Astrocyte (in vitro differentiated cells and primary cell): ENCODE results near the gene KRTAP10-8. TPM values are rescaled to one million over a fixed set of nuclear protein-coding genes. Genes with fewer than 3 reads are reported as not detected.
"Not testable (repeated sequence)": the region's sequence is repeated elsewhere in the genome, so short reads cannot be mapped to it uniquely, and the experiment has no call there.

Experiments
- DNase-seq: peaks from one replicate; pipeline ENCODE4 v3.0.0-alpha.2; 2010; ENCODE audit warnings: low read depth
- FAIRE-seq: peaks from 2 replicates; lab custom pipeline; 2011; peaks lifted over from hg19 to GRCh38; lab: Jason Lieb, UNC
- H2AFZ ChIP-seq: 2 replicates; pipeline ENCODE4 v1.6.0; 2012; ENCODE audit warnings: low read depth, low read length, inconsistent platforms
- H3K27ac ChIP-seq: 2 replicates; pipeline ENCODE4 v1.5.1; 2011; ENCODE audit warnings: low read depth, low read length, inconsistent platforms
- H3K27me3 ChIP-seq: 2 replicates; pipeline ENCODE4 v1.6.0; 2011; ENCODE audit warnings: low read length, inconsistent platforms; ENCODE audit not compliant: insufficient read depth
- H3K36me3 ChIP-seq: 2 replicates; pipeline ENCODE4 v1.5.1; 2011; ENCODE audit warnings: low read length, inconsistent platforms; ENCODE audit not compliant: insufficient read depth
- H3K4me1 ChIP-seq: 2 replicates; pipeline ENCODE4 v1.5.1; 2011; ENCODE audit warnings: low read length, inconsistent platforms; ENCODE audit not compliant: insufficient read depth
- H3K4me2 ChIP-seq: 2 replicates; pipeline ENCODE4 v1.6.0; 2012; ENCODE audit warnings: low read length, inconsistent platforms
- H3K4me3 ChIP-seq: 2 replicates; pipeline ENCODE4 v1.5.1; 2011; ENCODE audit warnings: low read depth, mild to moderate bottlenecking, low read length, inconsistent platforms; ENCODE audit not compliant: insufficient read depth
- H3K79me2 ChIP-seq: 2 replicates; pipeline ENCODE4 v1.6.0; 2012; ENCODE audit warnings: mild to moderate bottlenecking, low read length, inconsistent platforms; ENCODE audit not compliant: insufficient read depth
- H3K9ac ChIP-seq: 2 replicates; pipeline ENCODE4 v1.6.0; 2012; ENCODE audit warnings: mild to moderate bottlenecking, low read length, inconsistent platforms
- H3K9me3 ChIP-seq: 2 replicates; pipeline ENCODE4 v1.5.1; 2012; ENCODE audit warnings: low read depth, mild to moderate bottlenecking, low read length, inconsistent platforms; ENCODE audit not compliant: insufficient read depth
- H4K20me1 ChIP-seq: 2 replicates; pipeline ENCODE4 v1.6.0; 2012; ENCODE audit warnings: low read length, inconsistent platforms; ENCODE audit not compliant: insufficient read depth
- H3K27ac Mint-ChIP-seq: one replicate; pipeline ENCODE4 v1.8.0; 2021; ENCODE audit warnings: mild to moderate bottlenecking, mixed read lengths; ENCODE audit not compliant: unreplicated experiment
- H3K27me3 Mint-ChIP-seq: one replicate; pipeline ENCODE4 v1.8.0; 2021; ENCODE audit warnings: low read depth, mixed read lengths; ENCODE audit not compliant: unreplicated experiment
- H3K36me3 Mint-ChIP-seq: one replicate; pipeline ENCODE4 v1.8.0; 2021; ENCODE audit warnings: low read depth, mixed read lengths; ENCODE audit not compliant: unreplicated experiment
- H3K4me1 Mint-ChIP-seq: one replicate; pipeline ENCODE4 v1.8.0; 2021; ENCODE audit warnings: low read depth, mixed read lengths; ENCODE audit not compliant: unreplicated experiment
- H3K4me3 Mint-ChIP-seq: one replicate; pipeline ENCODE4 v1.8.0; 2021; ENCODE audit warnings: mild to moderate bottlenecking, moderate library complexity, mixed read lengths; ENCODE audit not compliant: unreplicated experiment
- H3K9me3 Mint-ChIP-seq: one replicate; pipeline ENCODE4 v1.8.0; 2021; ENCODE audit warnings: mild to moderate bottlenecking, mixed read lengths; ENCODE audit not compliant: unreplicated experiment
- CTCF ChIP-seq: IDR thresholded peaks from 2 replicates; pipeline ENCODE4 v1.5.1; 2011; ENCODE audit warnings: low read depth, mild to moderate bottlenecking, inconsistent platforms, low read length, moderate library complexity; ENCODE audit not compliant: insufficient read depth
- EZH2 ChIP-seq: IDR thresholded peaks from 2 replicates; pipeline ENCODE4 v1.6.1; 2012; ENCODE audit warnings: mild to moderate bottlenecking, low read length, inconsistent platforms; ENCODE audit not compliant: insufficient read depth
- total RNA-seq: library from RNA; stranded (reverse); gene quantifications from 2 replicates; pipeline ENCODE4 v1.2.1, GENCODE V29; 2021

Gene KRTAP10-8
- total RNA-seq, 1 donor from 2014 or later: not detected

- Mint-ChIP-seq H3K9me3 (peaks cover 32% of the 10 kb centered on the region), H3K4me3 (no peak overlapping the region)
- no peak for FAIRE-seq
These were observed 2.7 kb upstream of the KRTAP10-8 start for GRCh38 chr21:44609193-44609592.

GRCh38 chr21:44610157-44610843 lies 1.6 kb upstream of the KRTAP10-8 start:
- not testable (repeated sequence) for H3K4me3 ChIP-seq, H3K36me3 ChIP-seq, H3K4me3 Mint-ChIP-seq, DNase-seq, H3K9ac ChIP-seq, H2AFZ ChIP-seq, H4K20me1 ChIP-seq, H3K36me3 Mint-ChIP-seq, H3K79me2 ChIP-seq, H3K4me1 Mint-ChIP-seq, FAIRE-seq, H3K4me1 ChIP-seq, H3K9me3 ChIP-seq, H3K27me3 ChIP-seq, H3K4me2 ChIP-seq, H3K27ac Mint-ChIP-seq, H3K27ac ChIP-seq
- Mint-ChIP-seq H3K27me3 (peaks cover 16% of the 10 kb centered on the region), H3K9me3 (peaks cover 27% of the 10 kb centered on the region)

More at GRCh38 chr21:44609193-44609592, 2.7 kb upstream of the KRTAP10-8 start:
- peaks cover 17% of the 10 kb centered on the region for H3K27me3 Mint-ChIP-seq
- Histone ChIP-seq H2AFZ (no peak overlapping the region), H3K9me3 (peaks cover 9% of the 10 kb centered on the region), H3K4me3 (no peak overlapping the region), H3K27me3 (no peaks in the 10 kb centered on the region), H4K20me1 (no peaks in the 10 kb centered on the region), H3K9ac (no peak overlapping the region), H3K79me2 (no peaks in the 10 kb centered on the region), H3K4me1 (no peaks in the 10 kb centered on the region), H3K36me3 (no peaks in the 10 kb centered on the region), H3K27ac (no peak overlapping the region), H3K4me2 (no peak overlapping the region)
- no peak overlapping the region for H3K27ac Mint-ChIP-seq
- DNase-seq: no peak
- H3K36me3 Mint-ChIP-seq: peaks cover 2% of the 10 kb centered on the region
- TF ChIP-seq CTCF (no peak), EZH2 (no peak)
- H3K4me1 Mint-ChIP-seq: no peaks in the 10 kb centered on the region

- TF ChIP-seq CTCF: no peak
- no peak for TF ChIP-seq EZH2
- Mint-ChIP-seq H3K36me3 (peaks cover 2% of the 10 kb centered on the region), H3K4me1 (no peaks in the 10 kb centered on the region), H3K9me3 (peaks cover 27% of the 10 kb centered on the region), H3K27ac (no peak overlapping the region), H3K27me3 (peaks cover 21% of the 10 kb centered on the region), H3K4me3 (no peak overlapping the region)
- Histone ChIP-seq H3K9me3 (peaks cover 9% of the 10 kb centered on the region), H3K79me2 (no peaks in the 10 kb centered on the region), H2AFZ (no peak overlapping the region), H3K4me2 (no peak overlapping the region), H3K27me3 (no peaks in the 10 kb centered on the region), H3K4me1 (no peaks in the 10 kb centered on the region), H3K27ac (no peak overlapping the region), H3K9ac (no peak overlapping the region), H3K4me3 (no peak overlapping the region), H4K20me1 (no peaks in the 10 kb centered on the region), H3K36me3 (no peaks in the 10 kb centered on the region)
- FAIRE-seq (no peak), DNase-seq (no peak)
These were observed 328 bp upstream of the KRTAP10-8 start for GRCh38 chr21:44611551-44611950.
